Kasumi-1 (cell line): ENCODE measurements around the gene TBX15.

Experiments used
- DNase-seq, 2 experiments: peaks; one replicate each; lab custom pipeline; 2025; lab: John Stamatoyannopoulos, UW

Gene TBX15

DNA sequence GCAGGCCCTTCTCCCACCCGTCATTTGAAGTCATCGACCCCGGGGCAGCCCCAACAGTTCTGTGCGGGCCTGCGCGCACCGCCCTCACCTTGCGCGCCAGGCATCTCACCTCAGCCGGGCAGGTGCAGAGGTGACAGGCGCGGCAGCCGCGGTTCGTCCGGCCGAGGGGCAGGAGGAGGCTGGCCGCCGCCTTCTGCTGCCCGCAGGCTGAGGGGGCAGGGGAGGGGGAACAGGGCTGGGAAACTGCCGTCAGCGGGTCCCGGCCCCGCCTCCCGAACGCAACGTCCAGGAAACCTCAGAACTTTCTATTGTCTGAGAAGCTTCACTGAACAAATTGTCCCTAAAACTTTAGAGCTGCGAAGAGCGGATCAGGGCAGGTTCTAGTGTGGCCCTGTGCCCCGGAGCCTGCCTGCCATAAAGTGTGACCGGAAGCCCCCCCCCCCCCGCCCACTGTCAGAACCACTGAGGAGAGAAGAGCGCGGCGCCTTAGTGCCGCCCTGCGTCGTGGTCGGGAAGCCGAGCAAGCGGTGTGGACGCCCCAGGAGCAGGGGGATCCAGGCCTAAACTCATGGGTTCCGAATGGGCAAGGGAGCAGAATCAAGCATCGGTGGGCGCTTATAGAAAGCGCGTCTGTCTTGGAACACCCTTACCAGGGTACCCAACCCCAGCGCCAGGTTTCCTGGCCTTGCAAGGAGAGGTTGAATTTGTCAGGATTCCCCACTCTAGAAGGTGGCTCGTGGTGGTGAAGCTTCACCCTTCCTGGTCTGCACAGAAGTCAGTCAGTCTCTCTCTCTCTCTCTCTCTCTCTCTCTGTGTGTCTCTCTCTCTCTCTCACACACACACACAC is 13.3 kb upstream of the TBX15 start:
- DNase-seq, result no peak

DNA sequence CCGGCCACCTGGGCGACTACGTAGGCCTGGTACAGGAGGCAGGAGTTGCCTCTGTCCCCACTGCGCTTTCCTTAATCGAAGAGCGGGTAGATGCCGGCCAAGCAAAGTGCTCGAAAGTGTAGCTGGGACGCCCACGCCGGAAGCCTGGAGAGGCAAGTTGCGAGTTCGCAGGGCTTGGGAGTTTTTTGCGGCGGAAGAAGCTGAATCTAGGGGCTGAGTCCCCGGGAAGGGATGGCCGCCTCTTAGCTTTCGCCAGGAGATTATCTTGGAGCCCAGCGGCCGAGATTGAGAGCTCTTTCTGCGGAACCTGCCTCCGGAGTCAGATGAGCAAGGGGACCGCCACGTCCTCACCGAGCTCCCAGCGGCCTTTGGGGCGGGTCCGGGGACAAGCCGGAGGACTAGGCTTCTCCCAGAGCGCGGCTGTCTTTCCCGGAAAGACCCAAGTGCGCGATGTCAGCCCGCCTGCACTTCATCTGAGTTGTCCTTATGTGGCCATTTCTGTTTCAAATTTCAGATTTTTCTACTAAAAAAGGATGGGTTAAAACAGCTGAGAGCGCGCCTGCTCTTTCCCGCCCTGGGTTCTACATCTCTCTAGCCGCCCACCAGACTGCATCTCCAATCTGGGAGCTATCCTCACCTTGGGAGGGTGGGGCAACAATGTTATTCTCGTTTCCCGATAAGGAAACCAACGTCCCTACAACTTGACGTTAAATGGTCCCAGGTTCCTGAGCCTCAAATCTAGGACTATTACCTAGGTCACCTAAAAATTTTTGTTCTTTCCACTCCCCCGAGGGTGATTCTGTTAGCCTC is 12.4 kb upstream of the TBX15 start:
- no peak for DNase-seq

DNA sequence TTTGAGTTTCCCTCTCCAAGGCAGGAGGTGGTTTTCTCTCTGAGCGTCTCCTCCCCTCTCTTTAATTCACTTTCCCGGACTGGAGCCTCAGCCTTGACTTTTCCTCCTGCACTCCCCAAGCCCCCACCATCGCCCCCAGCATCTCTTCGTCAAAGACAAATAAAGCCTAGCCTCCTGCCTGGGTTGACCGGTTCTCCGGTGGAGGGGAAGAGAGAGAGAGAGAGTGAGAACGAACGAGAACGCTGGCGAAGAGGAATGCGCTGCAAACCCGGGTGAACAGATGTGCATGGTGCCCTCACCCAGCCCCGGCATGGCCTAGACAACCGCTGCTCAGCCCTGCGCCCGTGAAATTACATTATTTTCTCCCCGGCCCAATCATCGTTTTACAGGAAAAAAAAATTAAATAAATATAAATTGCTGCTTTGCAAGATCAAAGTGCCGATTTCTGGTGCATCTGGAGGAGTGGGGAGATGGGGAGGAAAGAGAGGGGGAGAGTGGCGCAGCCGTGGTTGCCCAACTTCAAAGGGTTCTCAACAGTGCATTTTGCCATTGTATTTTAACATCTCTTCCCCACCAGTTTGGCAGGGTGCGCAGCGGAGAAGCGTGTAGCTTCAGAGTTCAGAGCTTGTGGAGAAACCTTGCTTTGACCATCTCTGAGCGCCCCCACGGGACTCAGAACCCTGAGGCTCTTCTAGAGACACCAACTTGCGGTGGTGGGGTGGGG is 11.4 kb upstream of the TBX15 start:
- no peak for DNase-seq

DNA sequence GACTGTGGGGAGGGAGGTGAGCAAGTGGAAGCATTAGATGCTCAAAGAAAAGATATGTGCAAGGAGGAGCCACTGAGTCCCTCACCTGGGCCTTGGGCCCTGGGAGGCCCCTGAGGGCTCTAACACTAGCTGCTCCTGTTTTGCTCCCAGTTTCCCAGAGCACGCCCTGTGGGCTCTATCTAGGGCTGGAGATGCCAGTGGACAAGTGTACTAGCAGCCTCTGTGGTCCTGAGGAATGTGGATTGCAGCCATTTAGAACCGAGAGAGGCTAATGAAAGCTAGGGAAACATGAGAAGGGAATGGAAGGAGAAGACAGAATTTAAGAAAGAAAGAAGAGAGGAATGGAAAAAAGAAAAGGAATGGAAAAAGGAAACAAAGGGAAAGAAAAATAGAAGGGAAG is 10.0 kb upstream of the TBX15 start:
- DNase-seq, result no peak

DNA sequence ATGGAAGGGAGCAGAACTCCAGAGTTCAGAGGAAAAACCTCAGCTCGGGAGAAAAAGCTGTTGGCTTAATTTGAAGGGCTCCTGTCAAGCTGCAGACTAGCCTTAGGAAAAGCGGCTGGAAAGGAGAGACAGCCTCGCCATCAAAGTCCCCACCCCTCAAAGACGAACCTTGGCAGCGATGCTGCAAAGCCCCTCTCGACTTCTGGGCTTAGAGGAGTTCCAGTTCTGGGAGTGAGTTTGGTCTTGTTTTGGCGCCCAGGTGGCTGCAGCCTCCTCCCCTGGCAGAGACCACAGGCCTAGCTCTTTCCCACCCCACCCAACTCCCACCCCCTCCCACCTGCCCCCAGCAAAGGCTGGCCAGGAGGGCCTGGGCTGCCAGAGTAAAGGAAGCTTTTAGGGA is 9.1 kb upstream of the TBX15 start:
- DNase-seq, result no peak

DNA sequence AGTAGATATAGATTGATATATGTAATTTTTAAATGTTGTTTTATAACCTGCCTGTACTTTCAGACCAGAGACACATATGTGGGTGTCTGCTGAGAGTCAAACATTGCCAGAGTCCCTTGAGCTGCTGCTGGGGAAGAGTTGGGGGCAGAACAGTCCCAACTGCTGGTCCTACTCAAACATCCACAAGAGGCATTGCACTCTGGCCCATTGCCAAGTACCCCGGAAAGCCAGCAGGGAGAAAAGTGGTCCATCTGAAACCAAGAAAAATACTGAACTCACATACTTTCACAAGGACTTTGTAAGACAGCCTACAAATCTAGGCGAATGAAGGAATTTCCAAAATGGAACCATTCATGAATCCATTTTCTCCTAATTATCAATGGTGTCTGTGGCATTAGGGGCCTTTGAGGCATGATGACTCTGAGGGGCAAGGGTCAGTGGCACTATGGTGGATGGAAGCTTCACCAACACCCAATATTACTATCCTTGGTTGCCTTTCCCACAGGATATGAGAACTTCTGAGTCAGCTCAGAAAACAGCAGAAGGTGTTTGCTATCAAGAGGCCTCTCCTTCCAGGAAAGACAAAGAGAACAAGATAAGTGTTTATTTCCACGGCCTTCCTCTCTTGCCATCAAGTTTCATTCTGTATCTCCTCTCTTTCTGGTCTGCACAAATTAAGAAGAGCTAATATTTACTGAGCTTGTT is 7.3 kb upstream of the TBX15 start:
- no peak for DNase-seq

DNA sequence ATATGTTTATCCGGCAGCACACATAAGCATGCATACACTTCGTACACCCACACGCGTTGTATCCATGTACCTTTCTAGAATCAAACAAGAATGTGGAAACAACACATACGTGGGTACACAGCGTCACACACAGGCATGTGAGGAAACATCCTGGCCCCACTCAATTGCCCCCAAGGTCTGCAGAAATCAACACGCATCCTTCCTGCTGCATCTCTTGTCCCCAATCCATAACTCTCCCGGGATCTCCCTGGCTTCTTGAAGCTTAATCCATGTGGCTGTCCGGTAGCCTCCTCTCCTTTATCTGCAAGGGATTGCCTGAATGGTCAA is 5.5 kb upstream of the TBX15 start:
- no peak for DNase-seq

DNA sequence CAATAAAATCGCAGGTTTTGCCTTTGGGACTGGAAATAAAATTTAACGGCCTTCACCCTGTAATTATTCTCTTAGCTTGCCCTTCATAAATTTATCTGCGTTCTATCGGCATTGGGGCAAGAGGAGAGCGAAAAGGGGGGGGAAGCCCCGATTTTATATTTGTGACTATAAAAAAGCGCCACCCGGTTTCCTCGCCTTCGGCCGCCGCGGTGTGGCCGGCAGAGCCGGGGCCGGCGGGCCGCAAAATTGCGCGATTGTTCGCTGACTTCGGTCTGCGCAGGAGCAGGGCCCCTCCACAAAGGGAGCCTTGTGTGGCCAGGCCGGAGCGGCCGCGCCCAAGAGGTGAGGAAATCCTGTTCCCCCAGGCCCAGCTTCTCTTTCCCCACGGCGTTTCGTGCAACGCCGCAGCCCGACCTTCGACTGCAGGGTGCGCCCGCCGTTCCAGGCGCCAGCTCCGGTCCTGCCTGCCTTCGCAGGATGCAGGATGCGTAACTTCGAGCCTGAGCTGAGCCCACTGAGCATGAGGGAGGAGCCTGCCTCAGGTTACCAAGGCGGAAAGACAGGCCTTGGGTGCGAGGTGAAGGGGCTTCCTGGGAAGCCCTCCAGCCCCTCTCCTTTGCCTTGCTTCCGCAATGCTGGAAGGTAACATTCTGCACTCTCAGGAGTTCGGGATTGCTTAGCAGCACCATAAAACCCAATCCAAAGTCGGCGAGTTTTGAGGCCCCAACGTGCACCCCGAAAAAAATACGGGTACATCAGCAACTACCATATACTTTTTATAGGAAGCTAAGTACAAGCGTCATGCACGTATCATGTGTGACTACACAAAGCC is 4.9 kb upstream of the TBX15 start:
- DNase-seq, result no peak

DNA sequence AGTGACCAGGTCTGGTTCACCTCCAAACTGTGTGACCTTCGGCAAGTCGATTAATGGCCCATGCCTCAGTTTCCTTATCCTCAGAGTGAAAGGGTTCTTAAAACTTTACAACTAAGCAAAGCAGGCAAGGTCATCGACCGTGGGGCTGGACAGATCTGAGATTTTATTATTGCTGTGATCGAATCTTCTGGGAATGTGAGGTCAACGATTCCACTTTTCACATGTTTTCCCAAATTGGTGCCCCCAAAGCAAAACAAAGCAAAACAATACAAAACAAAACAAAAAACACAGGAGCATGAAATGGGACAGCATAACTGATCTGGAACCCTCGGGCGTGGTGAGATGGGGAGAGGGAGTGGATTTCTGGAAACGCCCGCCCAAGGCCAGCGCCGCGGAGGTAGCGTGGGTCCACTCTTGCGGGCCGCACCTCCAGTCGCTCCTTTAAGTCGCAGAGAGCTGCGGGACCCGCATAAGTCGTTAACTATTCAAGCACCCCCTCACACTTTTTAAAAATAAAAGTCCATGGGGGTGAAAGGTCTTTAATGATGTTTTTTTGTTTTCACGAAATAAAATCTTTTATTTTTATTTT is 4.2 kb upstream of the TBX15 start:
- DNase-seq, result no peak

DNA sequence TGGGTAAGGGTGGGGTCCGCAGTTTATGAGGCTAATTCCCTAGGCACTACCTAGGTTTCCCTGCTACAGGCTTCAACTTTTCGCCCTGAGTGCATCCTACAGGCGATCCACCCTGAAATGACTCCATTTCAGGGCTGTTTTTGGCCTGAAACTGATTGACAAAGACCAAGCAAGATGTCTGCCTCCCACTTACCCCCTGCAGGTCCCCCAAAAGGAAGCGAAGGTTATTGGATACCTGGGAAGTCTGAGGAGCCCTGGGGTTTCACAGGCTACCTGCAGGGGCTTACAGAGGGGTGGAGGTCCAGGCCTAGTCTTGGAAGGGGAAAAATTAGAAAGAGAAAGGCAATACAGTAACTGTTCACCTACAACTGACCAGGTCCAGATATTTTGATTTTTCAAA is 3.3 kb upstream of the TBX15 start:
- DNase-seq, result no peak

DNA sequence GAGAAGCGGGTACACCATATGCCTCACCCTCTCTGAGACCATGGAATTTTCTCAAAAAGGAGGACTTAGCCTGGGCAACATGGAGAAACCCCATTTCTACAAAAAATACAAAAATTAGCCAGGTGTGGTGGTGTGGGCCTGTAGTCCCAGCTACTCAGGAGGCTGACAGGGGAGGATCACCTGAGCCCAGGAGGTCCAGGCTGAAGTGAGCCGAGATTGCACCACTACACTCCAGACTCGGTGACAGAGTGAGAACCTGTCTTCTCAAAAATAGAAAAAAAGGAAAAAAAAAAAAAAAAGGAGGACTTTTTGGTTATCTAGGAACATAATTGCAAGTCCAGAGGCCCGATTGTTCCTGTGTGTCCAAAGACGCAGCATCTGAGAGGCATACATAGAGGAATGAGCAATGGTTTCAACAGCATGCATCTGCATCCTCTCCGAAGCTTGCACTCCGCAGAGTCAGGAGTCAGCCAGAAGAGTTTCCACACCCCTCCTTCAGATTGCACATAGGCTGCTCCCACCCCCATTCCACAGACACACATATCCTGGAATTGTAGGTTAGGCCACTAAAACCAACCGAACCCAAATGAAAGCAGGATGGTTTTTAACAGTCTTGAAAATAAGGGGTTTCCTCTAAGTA is 2.5 kb upstream of the TBX15 start:
- no peak for DNase-seq

DNA sequence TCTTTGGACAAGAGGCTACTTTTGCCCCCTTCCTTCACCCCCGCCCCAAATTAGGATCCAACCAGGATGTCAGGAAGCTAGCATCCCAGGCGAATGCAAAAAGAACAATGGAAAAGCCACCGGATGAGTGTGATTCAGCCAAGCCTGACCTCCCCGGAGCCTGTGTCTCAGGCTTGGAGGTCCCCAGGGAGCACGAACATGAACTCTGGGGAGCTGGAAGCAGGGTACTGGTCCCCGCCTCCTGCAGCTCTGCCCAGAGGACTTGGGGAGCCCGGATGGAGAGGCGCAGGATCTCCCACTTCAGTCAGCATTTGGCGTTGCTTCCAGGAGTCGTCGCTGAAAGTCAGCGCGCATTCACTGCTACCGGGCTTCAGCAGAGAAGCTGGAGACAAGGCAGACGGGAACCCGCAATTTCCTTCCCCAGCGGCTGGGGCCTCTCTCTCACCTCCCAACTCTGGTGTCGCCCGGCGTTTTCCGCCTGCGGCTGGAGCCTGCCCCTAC is 1.8 kb upstream of the TBX15 start:
- peak; percentile 78 to 82 for DNase-seq

DNA sequence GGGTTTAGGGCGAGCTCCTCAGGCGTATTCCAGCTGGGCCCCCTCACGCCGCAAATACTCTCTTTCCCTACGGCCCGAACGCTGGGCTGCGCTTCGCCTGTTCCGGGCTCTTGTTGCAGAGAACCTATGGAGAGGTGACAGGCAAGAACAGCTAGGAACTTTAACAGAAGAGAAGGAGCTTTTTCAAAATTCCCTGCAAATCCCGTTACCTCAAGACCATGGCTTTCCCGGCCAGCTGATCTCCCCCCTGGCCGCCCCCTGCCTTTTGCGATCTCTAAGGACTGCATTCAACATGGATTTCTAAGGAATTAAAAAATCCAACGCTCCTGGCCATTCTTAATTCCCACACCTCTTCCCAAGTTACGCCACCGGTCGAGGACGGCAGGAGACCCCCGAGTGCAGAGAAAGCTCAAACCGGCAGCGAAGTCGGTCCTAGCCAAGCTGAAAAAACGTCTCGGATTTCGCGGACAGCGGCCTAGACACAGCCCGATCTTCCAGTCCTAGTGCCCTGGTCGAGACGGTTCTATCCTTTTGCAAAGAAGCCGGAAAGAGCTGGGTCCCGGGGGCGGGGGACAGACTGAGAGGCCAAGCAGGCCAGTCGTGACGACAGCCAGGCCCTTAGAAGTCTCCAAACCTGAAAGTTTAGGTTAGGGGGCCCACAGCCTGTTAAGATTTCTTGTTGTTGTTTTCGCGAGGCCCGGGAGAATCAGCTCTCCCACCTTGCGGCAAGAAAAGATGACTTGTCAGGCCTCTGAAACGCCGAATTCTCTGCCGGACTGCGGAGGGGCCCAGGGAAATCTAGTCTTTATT is 1.1 kb upstream of the TBX15 start:
- no peak for DNase-seq

DNA sequence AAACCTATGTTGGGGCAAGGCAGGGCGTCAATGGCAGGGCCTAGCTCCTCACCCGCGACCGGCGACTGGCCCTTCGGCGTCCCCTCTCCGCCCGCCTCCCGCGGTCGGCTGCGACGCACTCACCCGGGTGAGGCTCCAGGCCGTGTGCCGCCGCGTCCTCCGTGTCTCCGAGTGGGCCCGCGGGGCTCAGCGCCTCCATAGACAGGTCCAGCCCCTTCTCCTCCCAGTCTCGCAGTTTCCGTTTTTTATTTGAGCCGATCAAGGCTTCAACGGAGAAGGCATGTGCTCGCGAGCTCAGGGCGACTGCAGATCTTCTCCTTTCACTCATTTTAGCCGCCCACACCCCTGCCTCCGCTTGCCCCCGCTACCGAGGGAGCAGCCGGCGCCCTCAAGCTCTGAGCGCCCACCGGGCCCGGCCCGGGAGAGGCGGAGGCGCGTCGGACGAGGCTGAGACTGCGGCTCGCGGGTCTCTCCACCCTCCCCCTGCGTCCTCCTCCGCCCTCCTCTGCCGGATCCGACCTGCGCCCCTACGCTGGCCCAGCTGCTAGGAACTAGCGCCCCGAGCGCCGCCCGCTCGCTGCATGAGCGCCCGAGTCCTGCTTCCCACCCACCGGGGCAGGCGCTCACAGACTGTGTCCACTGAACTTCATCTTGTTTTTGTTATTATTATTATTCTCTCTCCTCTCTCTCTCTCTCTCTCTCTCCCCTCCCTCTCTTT is 516 bp downstream of the TBX15 start:
- no peak for DNase-seq

DNA sequence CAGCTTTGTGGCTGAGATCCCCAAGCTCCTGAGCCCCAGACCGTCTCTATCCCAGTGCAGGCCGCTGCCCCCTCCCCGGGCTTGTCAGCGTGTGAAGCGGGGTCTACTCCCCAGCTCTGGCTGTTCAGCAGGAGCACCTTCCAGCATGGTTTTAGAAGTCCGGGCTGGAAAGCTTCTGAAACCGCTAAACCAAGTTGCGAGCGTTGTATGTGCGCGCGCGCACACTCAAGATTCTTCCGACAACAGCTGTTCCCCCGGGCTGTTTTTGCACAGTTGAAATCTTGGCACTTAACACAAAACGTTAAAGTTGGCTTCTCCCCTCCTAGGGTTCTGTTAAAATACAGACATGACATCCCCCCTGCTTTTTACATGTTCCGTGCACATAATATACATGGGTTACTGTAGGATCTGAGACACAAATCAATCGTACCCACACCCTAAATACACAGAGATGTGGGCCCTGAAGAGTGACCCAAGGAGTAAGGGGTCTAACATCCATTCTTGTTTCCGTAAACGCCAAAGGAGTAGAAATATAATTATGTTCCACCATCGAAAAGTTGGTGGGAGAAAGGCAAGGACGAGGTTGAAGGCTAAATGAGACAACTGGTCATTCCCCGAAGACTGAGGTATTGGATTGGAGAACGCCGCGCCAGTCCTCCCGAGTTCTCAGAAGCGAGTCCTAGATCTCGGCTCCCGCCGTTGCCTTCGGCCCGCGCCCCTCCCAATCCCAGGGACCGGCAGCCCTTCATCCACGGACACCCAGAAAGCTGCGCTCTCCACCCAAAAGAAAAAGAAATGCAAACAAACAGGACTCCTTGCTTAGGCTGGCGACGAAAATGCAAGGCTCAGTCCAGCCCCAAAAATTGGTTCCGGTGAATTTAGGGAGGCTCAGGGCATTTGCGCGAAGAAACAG is 1.3 kb downstream of the TBX15 start:
- DNase-seq, result no peak

DNA sequence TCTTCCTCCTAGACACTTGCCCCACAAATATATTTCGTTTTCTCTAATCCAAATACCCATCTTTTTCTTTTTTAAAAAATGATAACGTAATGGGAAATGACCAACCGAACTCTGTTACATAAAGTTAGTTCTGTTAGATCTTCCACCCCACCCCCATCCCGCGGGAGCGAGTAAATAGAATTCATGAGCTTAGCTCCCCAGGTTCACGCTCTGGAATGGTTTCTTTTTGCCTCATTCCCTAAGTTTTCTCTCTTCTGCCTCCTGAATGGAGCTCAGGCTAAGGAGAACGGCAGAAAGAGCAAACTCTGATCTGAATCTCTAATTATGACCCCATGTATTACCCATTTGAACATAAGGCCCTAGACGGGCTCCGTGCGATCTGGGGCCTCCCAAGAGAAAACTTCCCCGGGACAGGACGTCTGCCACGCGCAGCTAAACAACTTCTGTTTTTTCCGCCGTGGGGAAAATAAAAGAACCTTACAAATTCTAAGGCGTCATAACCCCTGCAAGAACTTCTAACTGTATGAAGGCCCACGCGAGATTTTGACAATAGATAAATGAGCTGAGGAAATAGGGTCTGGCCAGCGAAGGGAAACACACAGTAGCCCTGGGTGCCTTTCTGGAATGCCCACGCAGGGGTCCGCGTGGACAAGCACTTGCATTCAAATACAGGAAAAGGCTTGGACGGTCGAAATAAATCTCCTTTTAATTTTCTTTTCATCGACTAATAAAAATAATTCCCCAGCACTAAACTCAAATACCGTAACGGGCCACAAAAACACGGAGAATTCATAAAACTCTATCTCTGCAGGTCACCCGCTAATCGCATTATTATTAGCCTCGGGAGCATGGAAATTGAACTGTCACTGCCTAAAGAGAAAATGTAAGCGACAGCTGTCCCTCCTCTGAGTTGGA is 2.2 kb downstream of the TBX15 start:
- no peak for DNase-seq
